Cardiac fibroblast (primary cell): ENCODE results near the gene TMEM167A.

ENCODE experiments used
- DNase-seq, 2 donors: peaks; one replicate each; pipeline versions ENCODE4 v3.0.0 to v3.0.0-alpha.2; 2010; ENCODE audit warnings: low read depth in 2 of 2
- H3K4me3 ChIP-seq, 2 donors: replicated peaks in 1 of 2; 1 replicate in 1 of 2; 2 replicates in 1 of 2; pipeline ENCODE4 v1.5.1; 2011; ENCODE audit warnings: low read depth in 2 of 2, low read length in 2 of 2, mild to moderate bottlenecking in 2 of 2, moderate library complexity in 1 of 2
- TF ChIP-seq, protein P1 (sequence below): IDR thresholded peaks from one replicate; pipeline ENCODE4 v1.5.1; 2011; ENCODE audit warnings: low read depth, mild to moderate bottlenecking, low read length, inconsistent platforms

The TMEM167A gene, protein sequence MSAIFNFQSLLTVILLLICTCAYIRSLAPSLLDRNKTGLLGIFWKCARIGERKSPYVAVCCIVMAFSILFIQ

DNA sequence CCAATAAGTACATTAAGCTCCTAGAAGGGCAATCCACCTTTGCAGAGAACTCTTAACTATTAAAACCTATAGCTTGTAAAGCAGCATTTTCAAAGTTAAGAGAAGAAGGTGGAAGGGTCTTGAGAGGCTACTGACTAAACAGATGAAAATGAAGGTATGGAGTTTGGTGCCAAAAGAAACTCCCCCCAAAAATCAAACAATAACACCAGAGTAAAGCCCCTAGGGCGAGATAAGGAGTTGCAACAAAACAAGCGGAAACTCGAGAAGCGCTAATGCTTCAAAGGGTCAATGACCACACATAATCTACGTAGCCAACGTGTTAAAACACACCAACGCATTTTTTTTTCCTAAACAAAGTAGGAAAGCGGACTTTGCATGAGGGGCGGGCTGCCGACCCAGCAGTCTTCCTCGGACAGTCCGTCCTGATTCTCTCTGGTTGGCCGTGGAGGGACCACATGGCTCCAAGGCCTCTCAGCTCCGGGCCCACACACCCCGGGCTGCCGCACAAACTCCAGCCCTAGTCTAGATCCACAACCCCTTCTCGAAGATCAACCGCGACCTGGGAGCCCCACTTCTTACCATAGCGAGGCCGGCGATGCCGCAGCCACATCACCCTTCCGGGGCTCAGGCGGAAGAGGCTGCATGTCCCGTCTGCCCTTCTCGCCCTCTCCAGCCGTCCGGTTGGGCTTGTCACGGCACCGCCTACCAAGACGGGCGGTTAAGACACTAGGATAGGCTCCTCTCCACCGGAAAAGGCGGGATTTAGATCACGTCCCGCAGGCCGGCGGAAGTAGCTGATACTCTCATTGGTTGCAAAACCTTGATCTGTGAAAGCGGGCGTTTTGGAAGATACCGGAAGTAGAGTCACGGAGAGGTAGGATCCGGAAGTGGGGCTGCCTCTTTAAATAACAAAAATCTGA, at the start of gene TMEM167A, which contains the start of gene XRCC4:
TSS of gene TMEM167A (minus strand) at position 653 of the 920 bp plus-strand sequence. CDS start at position 582, 71 bp downstream.
TSS of gene XRCC4 (plus strand) at position 806 of the 920 bp plus-strand sequence. CDS start 27,373 bp downstream, outside the sequence.
- peak; percentile 99 for DNase-seq
- peak within 1 kb of the TSS; percentile 81 to 82 for H3K4me3 ChIP-seq
- TF ChIP-seq, protein P1, sequence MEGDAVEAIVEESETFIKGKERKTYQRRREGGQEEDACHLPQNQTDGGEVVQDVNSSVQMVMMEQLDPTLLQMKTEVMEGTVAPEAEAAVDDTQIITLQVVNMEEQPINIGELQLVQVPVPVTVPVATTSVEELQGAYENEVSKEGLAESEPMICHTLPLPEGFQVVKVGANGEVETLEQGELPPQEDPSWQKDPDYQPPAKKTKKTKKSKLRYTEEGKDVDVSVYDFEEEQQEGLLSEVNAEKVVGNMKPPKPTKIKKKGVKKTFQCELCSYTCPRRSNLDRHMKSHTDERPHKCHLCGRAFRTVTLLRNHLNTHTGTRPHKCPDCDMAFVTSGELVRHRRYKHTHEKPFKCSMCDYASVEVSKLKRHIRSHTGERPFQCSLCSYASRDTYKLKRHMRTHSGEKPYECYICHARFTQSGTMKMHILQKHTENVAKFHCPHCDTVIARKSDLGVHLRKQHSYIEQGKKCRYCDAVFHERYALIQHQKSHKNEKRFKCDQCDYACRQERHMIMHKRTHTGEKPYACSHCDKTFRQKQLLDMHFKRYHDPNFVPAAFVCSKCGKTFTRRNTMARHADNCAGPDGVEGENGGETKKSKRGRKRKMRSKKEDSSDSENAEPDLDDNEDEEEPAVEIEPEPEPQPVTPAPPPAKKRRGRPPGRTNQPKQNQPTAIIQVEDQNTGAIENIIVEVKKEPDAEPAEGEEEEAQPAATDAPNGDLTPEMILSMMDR: no peak

DNA sequence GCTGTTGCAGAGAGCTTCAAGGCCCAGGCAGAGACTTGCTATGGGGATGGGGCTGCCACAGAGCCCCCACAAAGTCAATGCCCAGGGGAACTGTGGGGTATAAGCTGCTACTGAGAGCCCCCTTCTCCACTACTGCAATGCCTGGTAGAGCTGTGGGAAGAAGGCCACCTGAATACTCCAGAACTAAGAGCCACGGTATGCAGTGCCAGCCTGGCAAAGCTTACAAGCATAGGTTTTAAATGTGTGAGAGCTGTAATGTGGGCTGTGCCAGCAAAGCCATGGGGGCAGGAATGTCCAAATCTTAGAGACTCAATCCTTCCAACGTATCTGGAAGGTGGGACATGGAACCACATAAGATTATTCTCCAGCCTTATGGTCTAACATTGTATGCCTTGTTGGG, 49.3 kb upstream of the TMEM167A start:
- TF ChIP-seq, protein P1: no peak
- no peak for DNase-seq
- no peak overlapping the region for H3K4me3 ChIP-seq

- TF ChIP-seq, protein P1: no peak
- H3K4me3 ChIP-seq: no peak overlapping the region
- DNase-seq: no peak
These were observed 48.4 kb upstream of the TMEM167A start for GRCh38 chr5:83125560-83125959.

- TF ChIP-seq, protein P1: no peak
- H3K4me3 ChIP-seq: no peak overlapping the region
- no peak for DNase-seq
These were observed 47.4 kb upstream of the TMEM167A start for GRCh38 chr5:83124593-83124992.

DNA sequence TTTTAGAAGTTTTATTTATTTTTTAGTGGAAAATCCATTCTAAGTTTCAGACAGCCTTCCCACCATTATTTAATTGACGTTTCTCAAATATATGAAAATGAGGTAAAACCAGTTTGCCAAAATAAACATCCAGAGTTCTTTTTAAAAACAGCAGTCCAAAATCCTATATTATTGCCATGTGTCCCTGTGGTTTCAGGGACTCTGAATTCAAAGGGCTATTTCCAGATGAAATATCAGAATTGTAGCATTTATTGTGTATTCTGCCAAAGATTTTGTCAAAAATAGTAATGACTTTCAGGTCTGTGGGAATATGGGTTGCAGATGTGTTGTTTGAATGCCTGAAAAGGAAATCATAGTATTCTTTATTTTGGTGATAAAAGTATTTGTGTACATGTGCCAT, 41.8 kb upstream of the TMEM167A start:
- H3K4me3 ChIP-seq: no peak overlapping the region
- no peak for DNase-seq
- TF ChIP-seq, protein P1: no peak

DNA sequence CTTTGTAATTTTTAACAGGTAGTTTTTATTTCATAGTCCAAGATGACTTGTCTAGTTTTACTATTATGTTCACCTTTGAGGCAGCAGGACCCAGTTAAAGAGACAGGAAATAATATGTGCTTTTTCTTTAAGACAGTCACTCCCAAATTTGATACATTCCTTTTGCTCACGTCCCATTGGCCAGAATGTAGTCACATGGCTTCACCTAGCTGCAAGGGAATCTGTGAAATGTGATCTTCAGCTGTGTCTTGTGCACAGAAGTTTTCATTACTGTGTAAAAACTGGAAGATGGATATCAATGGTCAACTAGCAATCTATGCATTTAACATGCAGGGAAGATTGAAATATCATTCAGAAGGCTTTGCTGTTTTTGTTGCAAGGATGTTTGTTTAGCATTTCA, 41.3 kb upstream of the TMEM167A start:
- peak in 1 of 2 donors; percentile 15 for DNase-seq
- no peak overlapping the region for H3K4me3 ChIP-seq
- TF ChIP-seq, protein P1: no peak
